ENCODE measurements around the gene AK8.

The AK8 gene

DNA sequence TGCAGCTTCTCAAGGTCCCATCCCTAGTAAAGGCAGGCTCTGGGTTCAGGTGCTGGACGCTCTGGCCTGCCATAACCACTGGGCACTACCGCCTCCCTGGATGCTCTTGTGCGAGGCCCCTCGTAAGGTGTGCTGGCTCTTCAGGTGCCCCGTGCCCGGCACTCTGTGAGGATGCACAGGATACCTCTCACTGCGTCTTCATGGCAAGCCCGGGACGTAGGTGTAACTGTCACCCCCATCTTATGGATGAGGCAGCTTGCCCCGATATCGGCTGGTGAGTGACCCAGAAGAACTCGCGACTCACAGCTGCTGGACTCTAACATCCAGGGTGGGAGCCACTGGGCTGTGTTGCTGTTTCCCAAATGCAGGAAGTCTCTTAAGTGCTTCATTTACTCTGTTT, 128.8 kb downstream of the AK8 start:
- Histone ChIP-seq H3K18ac (ENCODE audit: low read length) (no peak overlapping the region), H3K27ac (ENCODE audit: low read depth, low read length) (no peak overlapping the region), H3K4ac (ENCODE audit: low read depth, low read length) (no peak overlapping the region), H3K27me3 (ENCODE audit: insufficient read depth, low read length) (peaks cover 16% of the 10 kb centered on the region), H2BK12ac (ENCODE audit: low read length) (no peak overlapping the region), H3K23ac (ENCODE audit: low read length) (no peak overlapping the region), H2BK5ac (ENCODE audit: low read depth, low read length, poor library complexity) (no peak overlapping the region), H4K12ac (ENCODE audit: low read depth, low read length) (no peak overlapping the region), H2AK5ac (ENCODE audit: low read length) (no peak overlapping the region), H3K9ac (ENCODE audit: low read length) (no peak overlapping the region), H4K91ac (ENCODE audit: low read depth, low read length) (no peak overlapping the region), H3K4me1 (ENCODE audit: control insufficient read depth in 1 of 2, insufficient read depth in 2 of 2, low read length in 2 of 2) (no peaks in the 10 kb centered on the region), H2BK120ac (ENCODE audit: insufficient read depth, low read length, poor library complexity) (no peak overlapping the region), H3K79me2 (ENCODE audit: control insufficient read depth, insufficient read depth, low read length, poor library complexity) (no peaks in the 10 kb centered on the region), H3K79me1 (ENCODE audit: low read length) (no peaks in the 10 kb centered on the region), H3K9me3 (ENCODE audit: insufficient read depth, low read depth, low read length) (peaks cover 2% of the 10 kb centered on the region), H3K14ac (ENCODE audit: low read length) (no peak overlapping the region), H3K36me3 (ENCODE audit: control insufficient read depth in 1 of 2, insufficient read depth in 2 of 2, low read length in 2 of 2) (no peaks in the 10 kb centered on the region), H3K4me3 (ENCODE audit: low read depth, low read length) (no peak overlapping the region), H2AFZ (ENCODE audit: insufficient read depth, low read length, poor library complexity) (no peak overlapping the region), H3K4me2 (ENCODE audit: low read length) (no peak overlapping the region), H4K8ac (ENCODE audit: low read depth, low read length) (no peak overlapping the region)
- no CpG with 5 or more reads among the region's 13 CpGs for WGBS (ENCODE audit: extremely low coverage, insufficient coverage, insufficient read length)
- DNase-seq, result no peak

DNA sequence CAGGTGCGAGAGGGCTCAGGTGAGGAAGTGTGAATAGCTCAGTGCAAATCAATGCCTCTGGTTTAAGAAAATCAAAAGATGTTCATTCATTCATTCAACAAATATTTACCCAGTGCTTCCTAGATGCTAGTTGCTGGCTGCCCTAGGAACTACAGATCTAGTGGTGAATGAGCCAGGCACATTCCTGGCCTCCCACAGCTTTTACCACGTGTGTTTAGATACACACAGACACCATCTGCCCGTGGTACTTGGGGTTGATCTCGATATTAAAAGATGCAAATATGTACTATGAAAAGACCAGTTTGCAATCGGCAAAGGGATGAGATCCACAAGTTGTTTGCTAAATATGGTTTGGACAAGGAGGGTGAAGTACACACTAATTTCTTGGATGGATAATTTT, 129.6 kb downstream of the AK8 start:
- no peak overlapping the region for H3K23ac ChIP-seq (ENCODE audit: low read length)
- no peaks in the 10 kb centered on the region for H3K36me3 ChIP-seq (ENCODE audit: control insufficient read depth in 1 of 2, insufficient read depth in 2 of 2, low read length in 2 of 2)
- no peak overlapping the region for H2BK12ac ChIP-seq (ENCODE audit: low read length)
- no peak overlapping the region for H4K91ac ChIP-seq (ENCODE audit: low read depth, low read length)
- WGBS (ENCODE audit: extremely low coverage, insufficient coverage, insufficient read length), result no CpG with 5 or more reads among the region's 5 CpGs
- no peaks in the 10 kb centered on the region for H3K79me2 ChIP-seq (ENCODE audit: control insufficient read depth, insufficient read depth, low read length, poor library complexity)
- no peak overlapping the region for H3K4ac ChIP-seq (ENCODE audit: low read depth, low read length)
- H2BK120ac ChIP-seq (ENCODE audit: insufficient read depth, low read length, poor library complexity), result no peak overlapping the region
- H2AK5ac ChIP-seq (ENCODE audit: low read length), result no peak overlapping the region
- H4K12ac ChIP-seq (ENCODE audit: low read depth, low read length), result no peak overlapping the region
- H3K4me2 ChIP-seq (ENCODE audit: low read length), result no peak overlapping the region
- no peaks in the 10 kb centered on the region for H3K79me1 ChIP-seq (ENCODE audit: low read length)
- H3K9me3 ChIP-seq (ENCODE audit: insufficient read depth, low read depth, low read length), result peaks cover 2% of the 10 kb centered on the region
- H3K18ac ChIP-seq (ENCODE audit: low read length), result no peak overlapping the region
- no peak overlapping the region for H2BK5ac ChIP-seq (ENCODE audit: low read depth, low read length, poor library complexity)
- H3K4me1 ChIP-seq (ENCODE audit: control insufficient read depth in 1 of 2, insufficient read depth in 2 of 2, low read length in 2 of 2), result no peaks in the 10 kb centered on the region
- H3K9ac ChIP-seq (ENCODE audit: low read length), result no peak overlapping the region
- no peak overlapping the region for H3K4me3 ChIP-seq (ENCODE audit: low read depth, low read length)
- H3K27me3 ChIP-seq (ENCODE audit: insufficient read depth, low read length), result peaks cover 21% of the 10 kb centered on the region
- H4K8ac ChIP-seq (ENCODE audit: low read depth, low read length), result no peak overlapping the region
- H3K14ac ChIP-seq (ENCODE audit: low read length), result no peak overlapping the region
- no peak overlapping the region for H3K27ac ChIP-seq (ENCODE audit: low read depth, low read length)
- DNase-seq, result no peak
- H2AFZ ChIP-seq (ENCODE audit: insufficient read depth, low read length, poor library complexity), result no peak overlapping the region

DNA sequence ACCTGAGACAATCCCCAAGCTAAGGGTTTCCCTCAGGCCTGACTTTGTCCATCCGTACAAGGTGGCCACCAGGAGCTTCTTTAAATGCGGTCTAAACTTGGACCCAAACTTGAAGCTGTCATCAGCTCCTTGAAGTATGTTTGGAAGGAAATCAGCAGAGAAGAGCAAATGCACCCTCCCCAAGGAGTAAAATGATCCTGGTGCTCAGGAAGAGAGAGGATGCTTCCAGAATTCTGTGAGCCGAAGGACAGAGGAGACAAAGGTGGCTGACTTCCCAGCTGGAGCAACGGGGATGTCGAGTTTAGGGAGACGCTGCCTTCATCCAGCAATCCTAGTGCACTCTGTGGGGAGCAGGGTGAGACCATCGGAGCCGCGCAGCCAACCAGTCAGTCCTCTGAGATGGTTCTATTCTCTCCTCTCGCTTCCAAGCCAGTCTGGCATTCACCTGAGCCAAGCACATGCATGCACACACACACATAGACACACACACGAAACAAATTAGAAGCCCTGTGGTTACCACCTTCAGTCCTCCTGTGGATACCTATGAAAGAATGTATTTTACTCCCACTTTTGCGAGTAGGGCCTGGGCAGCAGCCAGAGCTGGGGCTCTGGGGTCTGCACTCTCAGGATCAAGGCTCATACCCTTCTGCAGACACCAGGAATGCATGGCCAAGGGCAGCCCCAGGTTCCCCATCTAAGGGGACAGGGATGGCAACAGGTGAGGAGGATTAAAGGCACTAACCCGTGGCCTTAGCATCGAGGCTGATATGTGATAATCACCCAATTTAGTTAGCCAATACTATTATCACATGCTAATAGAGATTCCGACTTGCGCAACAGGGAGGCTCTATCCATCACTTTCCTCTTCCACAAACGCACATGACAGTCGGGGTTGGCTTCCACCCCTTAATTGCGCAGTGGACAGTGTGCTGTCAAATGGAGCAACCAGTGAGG, 132.1 kb downstream of the AK8 start:
- no CpG with 5 or more reads among the region's 19 CpGs for WGBS (ENCODE audit: extremely low coverage, insufficient coverage, insufficient read length)
- Histone ChIP-seq H4K12ac (ENCODE audit: low read depth, low read length) (no peak overlapping the region), H2BK120ac (ENCODE audit: insufficient read depth, low read length, poor library complexity) (no peak overlapping the region), H3K14ac (ENCODE audit: low read length) (no peak overlapping the region), H3K27ac (ENCODE audit: low read depth, low read length) (no peak overlapping the region), H3K23ac (ENCODE audit: low read length) (no peak overlapping the region), H3K4me3 (ENCODE audit: low read depth, low read length) (no peak overlapping the region), H4K8ac (ENCODE audit: low read depth, low read length) (no peak overlapping the region), H2BK12ac (ENCODE audit: low read length) (no peak overlapping the region), H4K91ac (ENCODE audit: low read depth, low read length) (no peak overlapping the region), H3K4me2 (ENCODE audit: low read length) (no peak overlapping the region), H3K79me2 (ENCODE audit: control insufficient read depth, insufficient read depth, low read length, poor library complexity) (no peaks in the 10 kb centered on the region), H3K36me3 (ENCODE audit: control insufficient read depth in 1 of 2, insufficient read depth in 2 of 2, low read length in 2 of 2) (no peaks in the 10 kb centered on the region), H3K79me1 (ENCODE audit: low read length) (no peaks in the 10 kb centered on the region), H3K18ac (ENCODE audit: low read length) (no peak overlapping the region), H2AFZ (ENCODE audit: insufficient read depth, low read length, poor library complexity) (no peak overlapping the region), H3K4me1 (ENCODE audit: control insufficient read depth in 1 of 2, insufficient read depth in 2 of 2, low read length in 2 of 2) (no peaks in the 10 kb centered on the region), H2AK5ac (ENCODE audit: low read length) (no peak overlapping the region), H3K9ac (ENCODE audit: low read length) (no peak overlapping the region), H3K27me3 (ENCODE audit: insufficient read depth, low read length) (peaks cover 23% of the 10 kb centered on the region), H3K9me3 (ENCODE audit: insufficient read depth, low read depth, low read length) (peaks cover 2% of the 10 kb centered on the region), H3K4ac (ENCODE audit: low read depth, low read length) (no peak overlapping the region), H2BK5ac (ENCODE audit: low read depth, low read length, poor library complexity) (no peak overlapping the region)
- DNase-seq, result no peak

DNA sequence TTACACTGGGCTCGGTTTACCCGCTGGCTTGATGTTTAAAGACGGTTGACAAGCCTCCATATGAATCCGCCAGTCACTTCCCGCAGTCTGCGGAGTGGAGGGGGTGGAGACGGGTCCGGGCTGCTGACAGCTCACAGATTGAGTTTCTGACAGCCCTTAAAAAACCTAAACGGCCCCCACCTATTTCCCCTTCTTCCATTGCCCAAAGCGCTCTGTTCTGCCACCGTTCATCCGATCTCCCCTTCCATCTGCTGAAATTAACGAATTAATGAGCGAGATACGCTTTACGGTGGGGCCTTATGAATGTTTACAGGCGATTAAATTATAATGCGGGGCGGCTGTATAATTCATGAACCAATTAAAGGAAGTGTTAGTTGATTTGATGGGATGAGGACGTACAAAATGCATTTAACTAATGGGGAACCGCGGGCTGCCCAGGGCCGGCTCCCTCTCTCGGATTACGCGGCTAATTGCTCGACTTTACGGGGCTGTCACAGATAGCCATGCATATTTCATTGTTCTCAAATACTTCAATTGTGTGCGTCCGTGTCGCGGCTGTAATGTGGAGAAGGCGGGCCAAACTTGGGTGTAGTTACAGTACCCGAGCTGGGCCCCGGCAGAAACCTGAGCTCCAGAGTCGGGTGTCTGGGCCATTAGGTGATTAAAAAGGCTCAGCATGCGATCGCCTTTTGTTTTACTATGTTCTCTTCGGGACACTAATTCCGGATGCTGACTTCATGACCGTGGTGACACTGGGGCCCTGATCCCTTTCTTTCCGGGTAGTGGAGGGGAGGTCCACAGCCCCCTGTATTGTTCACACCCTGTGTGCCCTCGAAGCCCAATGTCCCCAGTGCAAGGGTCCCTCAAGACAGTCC, 133.0 kb downstream of the AK8 start:
- H3K23ac ChIP-seq (ENCODE audit: low read length), result no peak overlapping the region
- H2BK5ac ChIP-seq (ENCODE audit: low read depth, low read length, poor library complexity), result no peak overlapping the region
- H3K79me1 ChIP-seq (ENCODE audit: low read length), result no peaks in the 10 kb centered on the region
- H2AK5ac ChIP-seq (ENCODE audit: low read length), result no peak overlapping the region
- no peaks in the 10 kb centered on the region for H3K4me1 ChIP-seq (ENCODE audit: control insufficient read depth in 1 of 2, insufficient read depth in 2 of 2, low read length in 2 of 2)
- DNase-seq, result no peak
- no peak overlapping the region for H3K4me2 ChIP-seq (ENCODE audit: low read length)
- H4K8ac ChIP-seq (ENCODE audit: low read depth, low read length), result no peak overlapping the region
- H2AFZ ChIP-seq (ENCODE audit: insufficient read depth, low read length, poor library complexity), result no peak overlapping the region
- H3K14ac ChIP-seq (ENCODE audit: low read length), result no peak overlapping the region
- H3K9me3 ChIP-seq (ENCODE audit: insufficient read depth, low read depth, low read length), result peaks cover 2% of the 10 kb centered on the region
- no peaks in the 10 kb centered on the region for H3K79me2 ChIP-seq (ENCODE audit: control insufficient read depth, insufficient read depth, low read length, poor library complexity)
- no peak overlapping the region for H3K27ac ChIP-seq (ENCODE audit: low read depth, low read length)
- H4K91ac ChIP-seq (ENCODE audit: low read depth, low read length), result no peak overlapping the region
- no peak overlapping the region for H2BK12ac ChIP-seq (ENCODE audit: low read length)
- no peak overlapping the region for H2BK120ac ChIP-seq (ENCODE audit: insufficient read depth, low read length, poor library complexity)
- H3K4me3 ChIP-seq (ENCODE audit: low read depth, low read length), result no peak overlapping the region
- H3K36me3 ChIP-seq (ENCODE audit: control insufficient read depth in 1 of 2, insufficient read depth in 2 of 2, low read length in 2 of 2), result no peaks in the 10 kb centered on the region
- no CpG with 5 or more reads among the region's 43 CpGs for WGBS (ENCODE audit: extremely low coverage, insufficient coverage, insufficient read length)
- H4K12ac ChIP-seq (ENCODE audit: low read depth, low read length), result no peak overlapping the region
- H3K18ac ChIP-seq (ENCODE audit: low read length), result no peak overlapping the region
- H3K4ac ChIP-seq (ENCODE audit: low read depth, low read length), result no peak overlapping the region
- peaks cover 23% of the 10 kb centered on the region for H3K27me3 ChIP-seq (ENCODE audit: insufficient read depth, low read length)
- no peak overlapping the region for H3K9ac ChIP-seq (ENCODE audit: low read length)
